GM13976 (cell line): Measurements from ENCODE around the gene DYNC1H1.

Experiments used
- DNase-seq: peaks from one replicate; pipeline ENCODE4 v3.0.0; 2012; ENCODE audit warnings: low spot score
- CTCF ChIP-seq: IDR thresholded peaks from 2 replicates; pipeline ENCODE4 v1.5.1; 2012; ENCODE audit warnings: borderline replicate concordance, mild to moderate bottlenecking; ENCODE audit not compliant: insufficient read depth; ENCODE audit errors: extremely low read depth, missing control alignments, control extremely low read depth
- in situ Hi-C: fragments of 300-500 bp; cut with MboI; formaldehyde crosslinking; loops from one replicate; pipeline ENCODE4 v1.12.0; 2022; ENCODE audit warnings: low sequenced_read_pairs, mixed read lengths, inconsistent platforms; ENCODE audit not compliant: unreplicated experiment

DYNC1H1 gene

GRCh38 chr14:101950516-101951215, 13.7 kb upstream of the DYNC1H1 start:
- no peak for DNase-seq
- no peak for TF ChIP-seq CTCF
- in situ Hi-C loops: no loop called here

DNA sequence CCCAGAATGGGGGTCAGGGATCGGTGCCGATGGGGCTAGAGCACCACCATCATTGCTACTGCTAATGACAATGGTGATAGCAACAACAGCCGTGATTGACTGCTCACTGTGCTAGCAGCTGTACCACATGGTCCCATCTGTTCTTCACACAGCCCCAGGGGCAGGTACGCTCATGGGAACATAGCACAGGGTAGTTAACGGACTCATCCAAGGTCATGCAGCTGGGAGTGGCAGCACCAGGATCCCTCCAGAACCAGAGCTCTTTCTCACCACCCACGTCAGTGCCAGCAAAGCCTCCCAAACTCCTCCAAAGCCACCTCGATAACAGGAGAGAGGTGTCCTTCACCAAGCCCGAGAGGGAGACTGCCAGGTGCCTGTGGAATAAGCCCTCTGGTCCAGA, 11.2 kb upstream of the DYNC1H1 start:
- no peak for TF ChIP-seq CTCF
- in situ Hi-C loops: no loop called here
- no peak for DNase-seq

DNA sequence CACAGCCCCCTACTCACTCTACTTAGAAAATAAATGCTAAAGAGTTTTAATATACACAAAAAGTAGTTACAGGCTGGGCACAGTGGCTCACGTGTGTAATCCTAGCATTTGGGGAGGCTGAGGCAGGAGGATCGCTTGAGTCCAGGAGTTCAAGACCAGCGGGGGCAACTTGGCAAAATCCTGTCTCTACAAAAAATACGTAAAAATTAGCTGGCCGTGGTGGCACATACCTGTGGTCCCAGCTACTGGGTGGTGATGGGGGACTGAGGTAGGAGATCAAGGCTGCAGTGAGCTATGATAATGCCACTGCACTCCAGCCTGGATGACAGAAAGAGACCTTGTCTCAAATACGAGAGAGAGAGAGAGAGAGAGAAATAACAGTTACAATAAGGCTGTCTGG, 9.9 kb upstream of the DYNC1H1 start:
- no peak for DNase-seq
- in situ Hi-C loops: no loop called here
- TF ChIP-seq CTCF: no peak

- no peak for DNase-seq
- in situ Hi-C loops: no loop called here
- TF ChIP-seq CTCF: no peak
Measured at GRCh38 chr14:101955695-101956161, 8.6 kb upstream of the DYNC1H1 start.

- in situ Hi-C loops: no loop called here
- no peak for TF ChIP-seq CTCF
- DNase-seq: no peak
Measured at GRCh38 chr14:101956179-101956885, 8.0 kb upstream of the DYNC1H1 start.

DNA sequence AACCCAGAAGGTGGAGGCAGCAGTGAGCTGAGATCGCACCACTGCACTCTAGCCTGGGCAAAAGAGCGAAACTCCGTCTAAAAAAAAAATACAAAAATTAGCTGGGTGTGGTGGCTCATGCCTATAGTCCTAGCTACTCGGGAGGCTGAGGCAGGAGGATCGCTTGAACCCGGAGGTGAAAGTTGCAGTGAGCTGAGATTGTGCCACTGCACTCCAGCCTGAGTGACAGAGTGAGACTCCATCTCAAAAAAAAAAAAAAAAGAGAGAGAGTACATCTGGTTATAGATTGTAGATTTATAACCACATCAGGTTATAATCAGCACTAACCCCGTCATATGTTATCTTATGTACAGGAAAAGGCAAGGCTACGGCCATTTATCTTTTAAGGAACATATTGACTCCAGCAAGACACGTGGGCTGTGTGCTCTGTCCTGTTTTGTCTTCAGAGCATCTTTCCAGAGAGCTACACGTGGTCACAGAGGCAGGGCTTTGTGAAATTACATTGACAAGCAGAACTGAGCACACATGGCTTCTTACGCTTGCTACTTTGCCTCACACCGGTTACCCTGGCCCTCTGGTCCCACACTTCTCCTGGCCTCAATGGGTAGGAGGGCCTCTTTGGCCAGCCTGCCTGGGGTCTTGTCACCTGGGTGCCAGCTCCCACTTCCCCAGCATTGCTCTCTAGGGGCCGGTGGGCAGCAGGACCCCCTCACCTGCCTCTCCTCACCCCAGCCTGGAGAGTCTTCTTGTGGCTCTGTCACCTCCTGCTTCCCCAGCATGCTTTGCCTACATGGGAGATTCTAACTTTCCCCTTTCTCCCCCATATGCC, 6.8 kb upstream of the DYNC1H1 start:
- TF ChIP-seq CTCF: no peak
- DNase-seq: no peak
- in situ Hi-C loops: no loop called here
